ENCODE measurements around the gene LHPP.
"Not testable (repeated sequence)": the region's sequence is repeated elsewhere in the genome, so short reads cannot be mapped to it uniquely, and the experiment has no call there.

LHPP gene

DNA sequence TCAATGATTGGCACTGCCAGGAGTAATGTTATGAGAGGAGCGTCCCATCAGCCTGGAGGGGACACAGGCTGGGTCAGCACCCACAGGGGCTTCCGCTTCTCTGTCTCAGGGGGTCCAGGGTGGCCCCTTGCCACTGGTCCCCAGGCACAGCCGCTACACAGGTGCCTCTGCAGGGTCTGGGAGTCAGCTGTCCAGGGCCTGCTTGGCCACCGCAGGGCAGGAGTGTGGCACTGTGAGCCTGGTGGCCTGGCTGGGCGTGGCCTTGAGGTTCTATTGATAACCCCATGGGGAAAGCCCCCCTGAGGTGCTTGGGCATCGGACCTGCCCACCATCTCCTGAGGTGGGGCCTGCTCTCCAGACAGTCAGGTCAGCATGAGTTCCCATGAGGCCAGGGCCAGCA lies 136.6 kb downstream of the LHPP start:
- no peak for DNase-seq

DNA sequence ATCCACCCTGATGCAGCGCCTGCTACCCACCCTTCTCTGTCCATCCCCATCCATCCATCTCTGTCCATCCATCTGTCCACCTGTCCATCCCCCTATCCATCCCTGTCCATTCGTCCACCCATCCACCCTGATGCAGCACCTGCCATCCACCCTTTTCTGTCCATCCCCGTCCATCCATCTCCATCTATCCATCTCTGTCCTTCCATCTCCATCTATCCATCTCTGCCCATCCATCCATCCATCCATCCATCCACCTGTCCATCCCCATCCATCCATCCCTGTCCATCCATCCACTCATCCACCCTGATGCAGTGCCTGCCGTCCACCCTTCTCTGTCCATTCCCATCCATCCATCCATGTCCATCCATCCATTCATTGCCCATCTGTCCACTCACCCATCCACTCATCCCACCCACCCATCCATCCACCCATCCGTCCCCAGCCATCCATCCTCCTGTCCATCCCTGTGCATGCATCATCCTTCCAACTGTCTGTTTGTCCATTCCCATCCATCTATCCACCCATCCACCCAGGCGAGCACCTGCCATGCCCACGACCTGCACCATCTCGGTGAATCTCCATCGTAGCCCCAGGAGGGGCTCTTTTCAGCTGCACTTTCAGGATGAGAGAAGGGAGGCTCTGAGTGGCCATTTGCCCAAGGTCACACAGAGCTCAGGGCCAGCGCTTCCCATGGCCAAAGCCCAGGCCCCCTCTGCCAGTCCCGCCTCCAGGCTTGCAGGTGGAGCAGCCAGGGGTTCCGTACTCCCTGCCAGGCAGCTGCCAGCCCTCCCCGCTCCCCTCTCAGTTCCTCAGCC lies 137.4 kb downstream of the LHPP start:
- DNase-seq = no peak

DNA sequence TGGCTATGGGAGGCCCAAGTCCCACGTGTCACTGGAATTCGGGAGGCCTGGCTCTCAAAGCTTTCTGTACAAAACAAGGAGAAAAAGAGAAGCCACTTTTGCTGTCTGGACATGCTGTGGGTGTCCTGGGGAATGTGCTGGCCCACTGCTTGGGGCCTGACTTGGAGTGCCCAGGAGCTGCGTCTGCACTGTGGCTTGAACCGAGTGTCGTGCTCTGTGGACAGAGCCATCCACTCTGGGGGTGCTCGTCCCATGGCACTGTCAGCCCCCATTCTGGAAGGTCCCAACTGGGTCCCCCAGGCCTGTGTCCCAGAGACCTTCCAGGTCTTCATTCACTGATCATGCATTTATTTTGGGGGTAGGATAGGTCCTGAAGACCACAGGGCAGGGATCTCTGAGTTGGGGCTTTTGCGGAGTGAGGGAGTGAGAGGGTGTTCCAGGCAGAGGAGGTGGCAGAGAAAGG lies 138.0 kb downstream of the LHPP start:
- no peak for DNase-seq

DNA sequence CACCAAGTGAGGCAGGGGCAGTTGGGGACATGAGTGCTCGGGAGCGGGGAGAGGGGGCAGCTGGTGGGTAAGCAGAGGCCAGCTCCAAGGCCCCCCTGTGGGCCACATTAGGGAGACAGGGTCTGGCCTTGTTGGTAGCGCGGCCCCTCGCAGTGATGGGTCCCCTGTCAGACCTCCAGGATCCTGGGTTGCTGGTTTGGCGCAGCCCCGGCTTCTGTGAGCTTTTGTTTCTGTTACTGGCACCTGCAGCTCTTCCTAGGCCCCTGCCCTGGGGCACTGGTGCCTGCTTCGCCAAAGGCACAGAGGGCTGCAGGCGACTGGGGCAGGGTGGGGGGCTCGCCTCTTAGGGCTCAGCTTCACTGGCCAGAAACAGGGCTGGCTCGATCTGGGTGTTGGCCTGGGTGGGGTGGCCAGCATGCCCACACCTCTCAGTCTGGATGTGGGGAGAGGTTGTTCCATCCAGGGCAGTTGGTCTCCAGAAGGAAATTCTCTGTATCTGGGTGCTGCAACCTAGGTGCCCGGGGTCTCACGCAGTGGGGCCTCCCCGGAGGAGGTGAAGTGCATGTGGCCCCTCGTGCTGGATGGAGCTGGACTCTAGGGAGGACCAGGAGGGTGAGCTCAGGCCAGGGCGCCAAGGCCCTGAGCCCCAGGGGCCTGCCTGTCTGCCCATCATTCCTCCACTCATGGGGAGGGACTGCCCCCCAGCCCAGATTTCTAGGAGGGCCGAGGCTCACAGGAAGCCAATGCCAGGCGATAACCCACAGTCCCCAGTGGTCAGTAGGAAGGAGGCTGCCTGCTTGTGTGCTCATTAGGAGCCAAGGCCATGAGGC lies 138.6 kb downstream of the LHPP start:
- no peak for DNase-seq

DNA sequence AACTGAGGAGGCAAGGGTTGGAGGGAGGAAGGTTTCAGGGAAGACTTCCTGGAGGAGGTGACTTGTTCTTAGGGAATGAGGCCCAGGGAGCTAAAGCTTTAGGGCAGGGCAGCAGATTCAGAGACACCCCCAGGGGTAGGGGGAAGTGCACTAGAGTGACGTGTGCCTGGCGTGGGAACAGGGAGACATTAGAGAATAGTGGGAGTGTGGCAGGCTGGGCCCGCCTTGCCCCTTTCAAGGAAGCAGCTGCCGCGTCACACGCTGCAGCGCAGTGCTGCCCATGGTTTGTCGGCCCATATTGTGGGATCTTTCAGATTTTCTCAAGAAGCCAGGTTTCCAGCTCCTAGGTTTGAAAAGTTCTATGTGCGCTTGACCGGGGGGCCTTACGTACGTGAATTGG lies 139.4 kb downstream of the LHPP start:
- no peak for DNase-seq

DNA sequence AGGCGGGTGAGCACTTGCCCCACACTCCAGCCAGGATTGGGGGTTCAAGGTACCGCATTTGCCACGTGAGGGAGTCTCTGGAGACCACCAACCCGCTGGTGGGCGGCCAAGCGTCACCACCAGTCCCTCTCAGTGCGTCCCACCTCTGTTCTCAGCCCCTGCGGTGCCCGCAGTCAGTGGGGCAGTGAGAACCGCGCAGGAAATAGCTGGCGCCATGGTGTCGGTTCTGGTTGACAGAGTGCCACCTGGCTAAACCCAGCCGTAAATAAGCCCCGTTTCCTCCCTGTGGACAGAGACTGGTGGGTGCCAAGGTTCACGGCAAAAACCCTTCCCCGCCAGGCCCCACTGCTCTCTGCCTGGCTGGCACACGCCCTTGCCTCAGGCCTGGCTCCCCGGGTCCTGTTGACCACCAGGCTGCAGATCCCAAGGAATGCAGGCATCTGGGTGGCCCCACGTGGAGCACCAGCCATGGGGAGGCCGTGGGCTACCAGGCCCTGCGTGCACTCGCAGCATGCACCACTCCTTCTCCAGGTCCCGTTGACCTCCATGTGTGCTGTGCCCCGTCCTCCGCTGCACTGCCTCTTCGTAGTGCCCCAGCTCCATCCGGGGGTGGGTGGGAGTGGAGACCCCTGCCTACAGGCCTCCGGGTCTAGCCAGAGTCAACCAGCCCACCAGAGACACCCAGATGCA lies 140.0 kb downstream of the LHPP start:
- DNase-seq = no peak

DNA sequence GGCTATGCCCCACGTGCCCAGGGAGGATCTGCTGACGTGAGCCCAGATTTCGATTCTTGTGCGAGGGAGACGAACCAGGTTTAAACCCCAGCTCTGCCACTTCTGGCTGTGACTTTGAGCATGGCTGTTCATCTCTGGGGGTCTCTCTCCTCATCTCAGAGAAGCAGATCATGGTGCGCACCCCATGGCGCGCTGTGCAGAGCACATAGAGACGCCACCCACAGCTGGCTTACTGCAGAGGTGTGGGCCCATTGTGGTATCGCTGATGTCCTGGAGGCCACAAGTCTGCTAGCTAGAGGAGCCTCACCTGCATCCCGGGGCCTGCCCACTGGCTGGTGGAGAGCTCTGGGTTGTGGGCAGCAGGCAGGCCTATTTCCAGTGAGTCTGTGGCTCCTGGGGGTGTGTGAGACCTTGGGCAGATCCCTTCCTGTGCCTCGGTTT lies 140.5 kb downstream of the LHPP start:
- DNase-seq = no peak

DNA sequence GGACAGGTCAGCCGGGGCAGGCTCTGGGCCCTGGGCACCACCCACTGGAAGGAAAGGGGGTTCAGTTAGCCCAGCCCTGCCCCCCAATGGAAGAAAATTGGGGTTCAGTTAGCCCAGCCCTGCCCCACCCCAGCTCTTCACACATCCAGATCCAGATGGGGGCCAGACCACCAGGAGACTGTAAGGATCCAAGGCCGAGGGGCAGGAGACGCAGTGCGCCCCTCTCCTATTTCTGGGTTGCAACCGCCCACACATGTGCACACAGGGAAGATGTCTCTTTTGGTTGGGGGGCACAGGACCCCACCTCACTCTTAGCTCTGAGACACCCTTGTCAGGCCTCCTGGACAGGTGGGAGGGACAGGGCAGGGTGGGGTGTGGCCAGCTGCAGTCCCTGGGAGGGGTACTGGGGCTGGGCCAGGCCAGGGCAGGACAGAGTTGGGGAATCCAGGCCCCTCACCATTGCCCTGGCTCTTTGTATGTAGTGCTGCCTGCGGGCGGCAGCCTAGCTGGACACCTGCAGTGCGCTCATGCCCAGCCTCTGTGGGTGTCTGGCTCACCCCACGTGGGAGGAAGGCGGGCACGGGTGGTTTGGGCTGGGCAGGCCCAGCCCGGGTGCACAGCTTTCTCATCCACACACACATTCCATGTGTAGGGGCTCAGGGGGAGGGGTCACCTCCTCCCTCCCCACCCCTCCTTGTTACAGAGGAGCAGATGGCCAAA lies 141.2 kb downstream of the LHPP start:
- no peak for DNase-seq

DNA sequence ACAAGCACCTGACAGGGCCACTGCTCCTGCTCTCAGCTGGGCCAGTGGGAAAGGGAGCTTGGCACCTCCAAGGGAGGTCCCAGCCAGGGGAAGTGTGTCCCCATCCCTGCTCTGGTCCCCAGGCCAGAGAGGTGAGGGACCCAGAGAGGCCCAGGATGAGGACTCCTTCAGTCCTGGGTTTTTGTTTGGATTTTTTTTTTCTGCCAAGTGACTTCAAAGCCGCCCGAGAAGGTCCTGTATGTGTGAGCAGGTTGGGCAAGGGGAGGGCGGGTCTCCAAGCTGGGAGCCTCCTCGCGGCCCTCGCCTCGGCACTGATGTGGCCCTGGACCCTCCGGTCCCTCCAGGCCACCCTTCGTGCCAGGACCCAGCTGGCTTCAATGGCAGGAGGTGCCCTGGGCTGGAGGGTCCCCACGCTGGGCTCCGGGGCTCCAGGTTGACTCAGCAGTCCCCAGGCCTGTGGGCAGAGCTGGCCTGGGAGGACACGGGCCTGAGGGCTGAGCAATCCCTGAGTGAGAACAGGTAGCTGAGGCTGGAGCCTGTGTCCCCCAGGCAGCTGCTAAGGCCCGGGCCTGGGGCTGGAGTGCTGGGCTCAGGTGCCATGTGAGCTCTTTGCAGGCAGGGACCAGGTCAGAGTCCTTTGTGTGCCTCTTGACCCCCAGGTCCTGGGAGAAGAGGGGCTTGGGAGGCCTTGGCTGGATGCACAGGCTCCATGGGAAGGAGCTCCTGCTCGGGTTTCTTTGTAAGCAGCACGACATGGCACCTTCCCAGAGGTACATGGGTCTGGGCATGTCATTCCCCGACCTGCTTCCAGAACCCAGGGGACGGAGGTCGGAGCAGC lies 142.0 kb downstream of the LHPP start:
- no peak for DNase-seq

DNA sequence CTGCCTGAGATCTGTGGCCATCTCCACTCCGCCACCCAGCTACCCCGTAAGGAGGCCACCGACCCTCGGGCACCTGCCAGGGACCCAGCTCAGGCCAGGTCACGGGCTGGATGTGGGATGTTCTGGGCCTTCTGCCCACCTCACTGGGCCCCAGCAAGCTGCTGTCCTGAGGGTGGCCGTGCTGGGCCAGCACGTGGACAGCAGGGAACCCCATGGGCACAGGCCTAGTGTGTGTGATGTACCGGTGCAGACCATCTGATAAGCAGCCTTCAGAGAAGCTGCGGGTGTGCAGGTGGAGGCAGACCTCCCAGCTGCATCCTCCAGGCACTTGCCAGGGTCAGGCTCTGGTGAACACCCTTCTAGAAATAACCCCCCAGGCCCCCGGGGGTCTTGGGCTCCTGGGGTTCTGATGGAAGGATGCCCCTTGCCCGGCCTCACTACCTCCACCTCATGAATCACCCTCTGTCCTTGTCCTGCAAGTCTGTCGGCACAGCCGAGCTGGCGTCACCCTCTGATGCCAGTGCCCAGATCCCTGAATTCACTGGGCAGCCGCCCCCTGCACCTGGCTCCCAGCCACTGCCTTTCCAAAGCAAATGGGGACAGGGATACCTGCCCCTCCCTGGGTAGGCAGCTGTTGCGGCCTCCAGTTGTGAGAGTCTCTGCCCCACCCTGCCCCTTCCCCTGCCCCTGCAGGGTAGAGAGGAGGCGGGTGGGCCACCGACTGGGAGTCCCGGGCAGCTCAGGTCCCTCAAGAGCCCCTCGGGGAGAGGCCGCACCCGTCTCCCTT lies 142.8 kb downstream of the LHPP start:
- DNase-seq = no peak

DNA sequence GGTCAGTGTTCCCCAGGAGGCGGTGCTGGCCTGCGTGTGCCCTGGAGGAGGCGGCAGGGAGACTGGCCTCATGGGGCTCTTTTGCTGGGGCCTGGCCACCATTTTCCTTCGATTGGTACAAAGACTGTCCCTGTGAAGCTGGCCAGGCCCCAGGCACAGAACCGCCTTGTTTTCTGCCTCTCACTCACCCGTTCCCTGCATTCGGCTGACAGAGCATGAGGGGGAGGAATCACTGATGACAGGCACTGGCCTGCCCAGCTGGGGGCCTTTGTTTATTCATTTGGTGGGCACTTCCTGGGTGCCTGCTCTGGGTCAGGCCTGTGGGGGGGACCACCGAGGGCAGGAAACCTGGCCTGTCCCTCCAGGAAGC lies 143.4 kb downstream of the LHPP start:
- DNase-seq = no peak

DNA sequence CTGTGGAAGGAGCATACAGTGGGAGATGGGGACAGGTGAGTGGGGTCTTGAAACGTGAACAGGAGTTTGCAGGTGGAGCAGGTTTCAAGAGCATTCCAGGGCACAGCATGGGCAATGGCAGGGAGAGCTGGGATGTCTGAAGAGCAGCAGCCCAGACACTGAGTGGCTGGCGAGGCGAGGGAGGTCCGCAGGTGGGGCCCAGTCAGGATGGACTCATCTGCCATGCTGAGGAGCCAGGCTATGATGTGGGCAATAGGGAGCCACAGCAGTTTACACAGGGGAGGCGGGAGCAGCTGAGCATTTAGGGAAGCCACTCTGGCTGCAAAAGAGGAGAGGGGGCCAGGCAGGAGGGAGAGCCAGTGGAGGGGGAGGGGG lies 143.8 kb downstream of the LHPP start:
- DNase-seq = no peak

DNA sequence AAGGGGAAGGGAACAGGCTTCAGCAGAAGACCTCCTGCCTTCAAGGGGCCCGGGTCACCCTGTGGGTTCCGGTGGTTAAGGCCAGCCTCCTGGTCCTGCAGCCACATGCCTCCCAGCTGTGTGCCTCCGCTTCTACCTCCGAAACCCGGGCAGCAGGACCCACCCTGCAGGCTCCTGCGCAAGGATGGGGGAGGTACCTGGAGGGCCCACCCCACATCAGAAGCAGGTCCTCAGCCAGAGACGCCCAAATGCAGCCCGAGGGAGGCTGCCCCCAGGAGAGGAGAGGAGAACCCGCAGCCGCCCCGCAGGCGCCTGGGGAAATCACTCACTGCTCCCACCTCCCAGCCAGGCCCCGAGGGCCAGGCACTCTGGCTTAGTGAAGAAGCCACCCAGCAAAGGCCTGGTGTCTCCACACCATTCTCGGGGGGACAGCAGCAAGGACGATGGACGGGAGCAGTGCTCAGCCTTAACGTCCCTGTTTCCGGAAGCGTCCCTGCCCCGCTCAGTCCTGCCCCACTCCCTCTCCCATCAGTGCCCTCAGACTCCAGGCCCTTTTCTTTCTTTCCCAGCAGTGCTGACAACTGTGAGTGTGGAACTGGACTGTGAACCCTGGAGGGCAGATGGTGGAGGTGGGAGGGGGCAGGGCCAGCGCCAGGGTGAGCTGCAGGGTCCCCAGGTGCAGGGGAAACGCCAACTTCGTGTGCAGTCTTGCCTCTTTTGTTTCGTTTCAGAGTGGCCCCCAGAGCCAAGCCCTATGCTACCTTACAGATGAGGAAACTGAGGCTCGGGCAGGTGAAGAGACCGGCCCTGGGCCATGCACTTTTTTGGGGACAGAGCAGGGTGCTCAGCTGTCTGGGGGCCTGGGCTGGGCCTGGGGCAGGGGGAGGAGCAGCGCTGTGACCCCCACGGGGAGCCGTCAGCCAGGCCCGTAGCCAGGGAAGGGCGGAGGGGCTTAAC lies 144.5 kb downstream of the LHPP start:
- DNase-seq = no peak

DNA sequence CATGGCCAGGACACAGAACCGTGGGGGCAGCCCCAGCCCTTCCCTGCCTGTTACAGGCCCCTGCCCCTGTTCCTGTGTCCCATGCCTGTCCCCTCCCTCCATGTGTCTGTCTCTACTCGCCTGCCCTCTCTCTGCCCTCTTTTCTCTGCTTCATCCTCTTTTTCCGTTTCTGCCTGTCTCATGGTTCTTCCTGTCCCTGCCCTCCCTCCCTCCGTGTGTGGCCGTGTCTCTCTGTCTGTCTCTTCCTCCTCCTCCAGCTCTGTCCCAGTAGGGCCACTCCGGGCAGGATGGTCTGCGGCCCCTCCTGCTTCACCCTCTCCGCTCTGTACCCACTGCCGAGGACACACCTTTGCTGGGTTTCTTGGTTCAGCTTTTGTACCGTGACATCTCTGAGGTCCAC lies 145.2 kb downstream of the LHPP start:
- DNase-seq = no peak

DNA sequence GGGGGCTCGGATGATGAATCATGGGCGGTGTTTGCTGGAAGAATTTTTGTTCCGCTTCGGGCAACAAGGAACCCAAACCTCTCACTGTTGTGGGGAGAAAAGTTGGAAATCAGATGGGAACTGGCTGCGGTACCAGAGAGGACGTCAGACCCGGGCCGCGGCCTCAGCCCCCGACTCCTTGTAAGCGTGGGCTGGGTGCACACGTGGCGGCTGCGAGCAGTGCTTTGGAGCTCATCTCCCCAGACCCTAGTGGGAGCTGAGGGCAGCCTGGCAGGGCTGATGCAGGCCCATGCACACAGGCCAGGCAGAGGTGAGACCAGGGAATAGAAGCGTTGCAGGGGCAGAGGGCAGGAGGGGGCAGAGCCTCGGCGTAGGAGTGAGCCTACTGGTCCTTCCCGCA lies 146.1 kb downstream of the LHPP start:
- DNase-seq = no peak

DNA sequence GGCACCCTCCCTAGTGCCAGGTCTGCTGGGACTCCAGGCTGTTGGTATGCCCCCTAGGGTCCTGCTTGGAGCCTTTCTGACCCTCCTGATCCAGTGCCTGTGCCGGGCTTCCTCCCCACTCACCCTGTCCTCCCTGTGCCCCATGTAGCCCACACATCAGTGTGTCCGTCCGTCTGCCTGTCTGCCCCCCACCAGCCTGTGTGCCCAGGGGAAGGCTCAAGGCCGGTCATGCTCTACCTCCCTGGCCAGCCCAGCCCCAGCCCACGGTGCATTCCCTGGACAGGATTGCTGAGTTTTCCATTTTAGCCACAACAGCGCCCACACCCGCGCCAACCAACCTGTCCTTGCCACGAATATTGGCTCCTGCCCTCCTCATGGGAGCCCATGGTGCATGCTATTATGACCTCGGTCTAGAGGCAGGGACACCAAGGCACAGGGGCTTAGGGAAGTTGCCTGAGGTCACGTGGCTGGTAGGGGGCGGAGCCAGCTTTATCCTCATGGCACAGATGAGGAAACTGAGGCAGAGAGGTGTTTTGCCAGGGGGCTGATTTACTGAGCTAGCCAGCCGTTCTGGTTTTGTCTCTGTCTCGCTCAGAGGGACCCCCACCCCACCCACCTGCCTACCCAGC lies 146.6 kb downstream of the LHPP start:
- DNase-seq = no peak

DNA sequence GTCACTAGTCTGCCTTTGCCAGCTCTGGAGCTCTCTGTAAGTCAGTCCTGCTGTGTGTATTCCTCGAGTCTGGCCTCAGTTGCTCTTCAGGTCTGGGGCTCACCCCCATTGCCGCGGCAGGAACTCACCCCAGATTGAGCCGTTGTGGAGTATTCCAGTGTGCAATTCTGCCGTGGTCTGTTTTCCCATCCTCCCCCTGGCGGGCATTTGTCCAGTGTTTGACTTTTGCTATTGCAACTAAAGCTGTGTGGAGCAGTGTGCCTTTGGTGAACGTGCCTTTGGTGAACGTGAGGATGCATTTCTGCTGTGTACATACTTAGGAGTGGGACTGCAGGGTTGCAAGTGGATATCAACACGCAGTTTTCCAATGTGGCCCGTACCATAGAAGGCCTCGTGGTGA lies 148.1 kb downstream of the LHPP start:
- no peak for DNase-seq

DNA sequence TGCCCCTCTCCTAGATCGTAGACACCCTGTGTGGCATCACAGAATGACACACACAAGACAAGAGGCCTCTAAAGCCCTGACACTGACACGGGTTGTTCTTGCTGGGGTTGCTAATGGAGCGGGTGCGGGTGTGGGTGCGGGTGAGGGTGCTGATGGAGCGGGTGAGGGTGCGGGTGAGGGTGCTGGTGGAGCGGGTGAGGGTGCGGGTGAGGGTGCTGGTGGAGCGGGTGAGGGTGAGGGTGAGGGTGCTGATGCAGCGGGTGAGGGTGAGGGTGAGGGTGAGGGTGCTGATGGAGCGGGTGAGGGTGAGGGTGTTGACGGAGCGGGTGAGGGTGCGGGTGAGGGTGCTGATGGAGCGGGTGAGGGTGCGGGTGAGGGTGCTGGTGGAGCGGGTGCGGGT lies 148.6 kb downstream of the LHPP start:
- not testable (repeated sequence) for DNase-seq

DNA sequence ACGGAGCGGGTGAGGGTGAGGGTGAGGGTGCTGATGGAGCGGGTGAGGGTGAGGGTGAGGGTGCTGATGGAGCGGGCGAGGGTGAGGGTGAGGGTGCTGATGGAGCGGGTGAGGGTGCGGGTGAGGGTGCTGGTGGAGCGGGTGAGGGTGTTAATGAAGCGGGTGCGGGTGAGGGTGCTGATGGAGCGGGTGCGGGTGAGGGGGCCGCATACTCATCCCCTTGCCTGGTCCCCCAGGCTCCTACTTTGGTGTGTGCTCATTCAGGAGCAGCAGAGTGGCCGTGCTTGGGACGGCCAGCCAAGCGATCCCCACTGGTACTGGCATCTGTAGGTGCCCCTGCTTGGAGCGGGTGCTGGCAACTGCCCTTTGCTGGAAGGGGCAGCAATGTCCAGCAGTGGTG lies 149.2 kb downstream of the LHPP start:
- not testable (repeated sequence) for DNase-seq

Measured in stimulated activated CD4-positive, alpha-beta T cell treated with anti-CD3 and anti-CD28 coated beads, Interleukin-4, amount 100 ng/mL, for 4 hours (primary cell).